ENCODE measurements around the gene CCL20.

CCL20 gene

GRCh38 chr2:227804975-227805374 lies 8.7 kb upstream of the CCL20 start:
- no peak for DNase-seq (ENCODE audit: low read depth)

DNA sequence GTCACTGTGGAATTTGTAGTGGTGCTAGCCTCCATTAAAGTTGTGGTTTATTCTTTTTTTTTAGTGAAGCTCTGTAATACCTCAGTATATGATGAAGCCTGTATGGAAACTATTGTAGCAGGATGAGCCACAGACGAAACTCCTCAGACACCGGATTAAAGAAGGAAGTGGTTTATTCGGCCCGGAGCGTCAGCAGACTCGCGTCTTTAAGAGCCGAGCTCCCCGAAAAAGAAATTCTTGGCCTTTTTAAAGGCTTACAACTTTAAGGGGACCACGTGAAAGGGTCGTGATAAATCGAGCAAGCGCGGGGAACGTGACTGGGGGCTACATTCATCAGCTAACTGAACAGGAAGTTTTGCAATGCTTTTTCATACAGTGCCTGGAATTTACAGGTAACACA lies 8.1 kb upstream of the CCL20 start:
- DNase-seq (ENCODE audit: low read depth): no peak

- DNase-seq (ENCODE audit: low read depth): no peak
Measured at GRCh38 chr2:227808936-227809335, 4.7 kb upstream of the CCL20 start.

- DNase-seq (ENCODE audit: low read depth): no peak
Measured at GRCh38 chr2:227812001-227812400, 1.6 kb upstream of the CCL20 start.

DNA sequence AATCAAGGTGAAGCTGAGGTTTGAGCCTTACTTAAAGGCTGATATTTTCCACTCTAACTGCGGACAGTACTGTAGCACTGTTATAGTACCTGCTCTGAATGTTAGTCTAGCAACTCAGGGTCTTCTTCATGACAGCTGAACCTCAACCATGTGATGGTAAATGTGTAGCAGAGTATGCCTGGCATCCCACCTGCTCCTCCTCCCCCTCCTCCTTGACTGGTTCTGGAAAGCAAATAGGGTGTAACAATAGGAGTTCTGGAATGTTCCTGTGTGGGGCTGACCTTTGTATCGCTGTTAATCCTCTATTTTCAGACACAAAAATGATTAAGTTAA lies 447 bp upstream of the CCL20 start:
- DNase-seq (ENCODE audit: low read depth): no peak

GRCh38 chr2:227815066-227815465 lies 1.4 kb downstream of the CCL20 start:
- no peak for DNase-seq (ENCODE audit: low read depth)

- DNase-seq (ENCODE audit: low read depth): peak; percentile 44
Measured at GRCh38 chr2:227816507-227817294, 3.1 kb downstream of the CCL20 start.

DNA sequence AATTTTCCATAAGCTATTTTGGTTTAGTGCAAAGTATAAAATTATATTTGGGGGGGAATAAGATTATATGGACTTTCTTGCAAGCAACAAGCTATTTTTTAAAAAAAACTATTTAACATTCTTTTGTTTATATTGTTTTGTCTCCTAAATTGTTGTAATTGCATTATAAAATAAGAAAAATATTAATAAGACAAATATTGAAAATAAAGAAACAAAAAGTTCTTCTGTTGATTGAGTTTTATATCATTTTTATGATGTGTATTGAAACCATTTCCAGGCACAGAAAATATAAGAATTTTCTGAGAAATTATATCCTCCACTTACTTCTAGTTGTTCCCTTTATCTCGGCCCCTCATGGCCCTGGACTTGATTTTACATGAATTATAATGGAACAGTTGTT lies 3.7 kb downstream of the CCL20 start:
- DNase-seq (ENCODE audit: low read depth): no peak

- peak; percentile 100 for DNase-seq (ENCODE audit: low read depth)
Measured at GRCh38 chr2:227817850-227818674, 4.4 kb downstream of the CCL20 start.

- no peak for DNase-seq (ENCODE audit: low read depth)
Measured at GRCh38 chr2:227818675-227819397, 5.2 kb downstream of the CCL20 start.

GRCh38 chr2:227819398-227819697 lies 5.7 kb downstream of the CCL20 start:
- DNase-seq (ENCODE audit: low read depth): no peak

GRCh38 chr2:227821043-227821942 lies 7.7 kb downstream of the CCL20 start:
- DNase-seq (ENCODE audit: low read depth): no peak

GRCh38 chr2:227822416-227823003 lies 8.9 kb downstream of the CCL20 start:
- DNase-seq (ENCODE audit: low read depth): no peak

GRCh38 chr2:227823922-227824321 lies 10.3 kb downstream of the CCL20 start:
- DNase-seq (ENCODE audit: low read depth): no peak

GRCh38 chr2:227824711-227825110 lies 11.1 kb downstream of the CCL20 start:
- peak; percentile 30 for DNase-seq (ENCODE audit: low read depth)

- no peak for DNase-seq (ENCODE audit: low read depth)
Measured at GRCh38 chr2:227826019-227826521, 12.4 kb downstream of the CCL20 start.

- DNase-seq (ENCODE audit: low read depth): no peak
Measured at GRCh38 chr2:227826563-227826962, 12.9 kb downstream of the CCL20 start.

- no peak for DNase-seq (ENCODE audit: low read depth)
Measured at GRCh38 chr2:227827143-227827542, 13.5 kb downstream of the CCL20 start.

GRCh38 chr2:227828477-227828912 lies 14.9 kb downstream of the CCL20 start:
- no peak for DNase-seq (ENCODE audit: low read depth)

GRCh38 chr2:227829337-227829736 lies 15.7 kb downstream of the CCL20 start:
- DNase-seq (ENCODE audit: low read depth): no peak

DNA sequence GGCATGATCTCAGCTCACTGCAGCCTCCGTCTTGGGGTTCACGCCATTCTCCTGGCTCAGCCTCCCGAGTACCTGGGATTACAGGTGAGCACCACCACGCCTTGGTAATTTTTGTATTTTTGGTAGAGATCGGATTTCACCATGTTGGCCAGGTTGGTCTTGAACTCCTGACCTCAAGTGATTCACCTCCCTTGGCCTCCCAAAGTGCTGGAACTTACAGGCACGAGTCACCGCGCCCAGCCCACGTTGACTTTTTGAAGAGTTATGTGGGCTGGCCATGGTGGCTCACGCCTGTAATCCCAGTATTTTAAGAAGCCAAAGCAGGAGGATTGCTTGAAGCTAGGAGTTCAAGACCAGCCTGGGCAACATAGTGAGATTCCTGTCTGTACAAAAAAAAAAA lies 20.8 kb downstream of the CCL20 start:
- no peak for DNase-seq (ENCODE audit: low read depth)

Data from non-pigmented ciliary epithelial cell (primary cell).